ENCODE results near the gene CTDSPL.

Gene CTDSPL

DNA sequence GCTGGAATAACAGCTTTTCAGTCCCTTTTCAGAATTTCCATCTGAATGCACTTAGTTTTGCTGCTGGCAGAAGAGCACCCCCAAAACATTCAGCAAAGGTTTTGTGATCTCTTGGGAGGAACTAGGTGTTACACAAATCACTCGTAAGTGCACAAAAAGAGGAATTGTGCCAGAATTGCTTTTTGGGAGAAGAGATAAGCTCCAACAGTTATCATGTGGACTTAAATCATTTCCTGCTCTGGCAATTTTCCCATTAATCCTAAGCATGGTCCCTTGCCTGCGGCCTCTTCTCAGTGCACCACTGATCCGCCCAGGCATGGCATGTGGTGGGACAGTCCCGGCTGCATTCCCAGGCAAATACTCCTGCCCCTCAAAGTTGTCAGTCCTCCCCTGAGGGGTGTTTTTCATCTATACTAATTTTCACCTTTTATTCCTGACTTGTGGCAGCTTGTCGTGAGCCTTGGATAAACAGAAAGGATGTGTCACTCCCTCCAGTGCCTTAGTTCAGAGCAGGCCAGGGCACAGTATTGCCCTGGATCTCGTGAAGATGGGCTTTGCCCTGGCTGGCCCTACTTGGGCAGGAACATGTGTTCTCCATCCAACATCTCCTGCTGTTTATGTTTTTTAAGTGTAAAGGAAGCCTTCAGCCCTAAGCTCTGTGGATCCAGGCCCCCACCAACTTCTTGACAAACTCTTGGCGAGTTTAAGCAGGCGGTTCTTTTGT lies 84.3 kb downstream of the CTDSPL start:
- DNase-seq, result peak; percentile 97

DNA sequence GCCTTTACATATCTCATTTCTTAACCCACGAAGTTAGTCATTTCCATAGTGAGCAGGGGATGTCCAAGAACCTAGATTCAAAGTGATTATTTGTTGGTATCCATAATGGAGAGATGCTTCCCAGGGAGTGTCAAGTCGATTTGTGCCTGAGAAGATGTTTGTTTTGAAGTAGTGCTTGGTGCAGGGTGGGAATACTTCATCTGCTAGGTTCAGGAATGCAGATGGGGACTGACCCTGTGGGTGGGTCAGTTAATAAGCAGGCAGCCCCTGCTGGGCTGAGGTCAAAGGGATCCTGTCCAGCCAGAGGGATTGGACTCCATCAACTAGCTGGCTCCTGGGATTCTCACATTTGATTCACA lies 84.8 kb downstream of the CTDSPL start:
- DNase-seq, result no peak

DNA sequence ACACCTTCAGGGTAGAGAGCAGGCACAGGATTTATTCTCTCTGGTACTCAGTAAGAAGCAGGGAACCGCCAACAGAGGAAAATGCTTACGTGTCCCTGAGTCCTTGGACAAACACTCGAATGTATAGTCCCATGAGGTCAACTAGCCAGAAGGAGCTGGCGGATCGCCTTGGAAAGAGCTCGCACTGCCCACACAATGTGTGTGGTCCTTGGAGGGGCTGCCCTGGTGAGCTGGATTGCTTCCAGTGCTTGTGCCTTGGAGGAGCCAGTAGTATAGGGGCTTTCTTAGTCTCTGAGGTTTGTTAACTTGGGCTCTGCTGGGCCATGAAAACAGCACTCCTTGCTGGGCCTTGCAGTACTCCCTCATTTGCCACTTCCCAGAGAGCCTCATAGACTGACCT lies 88.2 kb downstream of the CTDSPL start:
- DNase-seq, result no peak

DNA sequence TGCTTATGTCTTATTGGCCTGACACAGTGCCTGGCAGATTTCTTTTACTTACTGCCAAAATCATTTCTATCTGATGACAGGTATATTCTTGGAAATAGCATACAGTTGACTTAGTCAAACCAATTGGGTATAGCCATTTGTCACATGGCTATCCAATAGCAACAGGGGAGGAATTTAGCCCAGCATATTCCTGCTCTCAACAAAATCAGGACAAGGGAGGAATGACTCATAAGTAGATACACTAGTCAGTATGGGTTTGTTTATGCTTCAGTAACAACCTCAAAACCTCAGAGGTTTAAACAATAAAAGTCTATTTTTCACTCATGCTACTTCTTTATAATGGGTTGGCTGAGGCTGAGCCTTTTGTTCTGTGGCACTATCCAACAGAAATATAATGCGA lies 90.9 kb downstream of the CTDSPL start:
- no peak for DNase-seq

DNA sequence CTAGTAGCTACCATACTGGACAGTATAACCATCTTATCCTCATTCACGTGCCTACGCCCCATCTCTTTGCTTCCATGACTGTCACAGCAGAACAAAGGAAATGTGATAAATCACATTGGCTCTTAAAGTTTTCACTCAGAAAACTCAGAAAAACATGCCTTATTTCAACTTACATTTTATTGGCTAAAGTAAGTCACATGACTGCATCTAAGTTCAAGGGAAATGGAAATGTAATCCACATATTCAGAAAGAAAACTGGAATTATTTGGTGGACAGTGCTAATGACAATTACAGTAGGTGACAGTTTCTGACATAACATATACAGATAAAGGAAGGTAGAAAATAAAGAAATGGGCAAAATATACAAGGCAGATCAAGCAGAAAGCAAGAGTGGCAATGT lies 91.5 kb downstream of the CTDSPL start:
- DNase-seq, result no peak

DNA sequence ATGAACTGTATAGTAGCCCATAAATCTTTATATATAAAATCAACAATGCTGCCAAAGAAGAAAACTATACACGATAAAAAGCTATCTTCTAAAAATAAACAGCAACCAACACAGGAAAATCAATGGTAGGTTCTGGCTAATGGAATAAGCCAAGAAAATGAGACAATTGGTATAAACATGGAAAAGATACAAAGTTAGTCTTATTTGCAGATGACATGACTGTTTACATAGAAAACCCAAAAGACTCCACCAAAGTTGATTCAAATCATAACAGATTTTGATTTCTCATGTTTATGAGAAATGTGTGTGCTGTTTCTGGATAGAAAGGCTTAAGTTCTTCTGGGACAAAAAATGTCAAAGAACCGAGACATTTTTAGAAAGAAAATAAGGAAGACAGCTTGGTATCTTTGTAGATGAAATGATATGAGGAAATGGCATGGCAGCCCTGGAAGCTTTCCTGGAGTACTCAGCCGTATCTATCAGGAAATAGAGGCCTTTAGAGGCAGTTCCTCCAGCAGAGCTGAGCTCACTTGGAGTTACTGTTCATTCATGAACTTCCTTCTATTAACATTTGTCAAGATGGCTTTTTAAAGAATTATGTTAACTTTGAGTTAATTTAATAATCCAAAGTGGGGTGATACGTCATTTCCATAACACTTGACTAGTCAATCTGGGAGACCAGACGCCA lies 92.2 kb downstream of the CTDSPL start:
- no peak for DNase-seq

DNA sequence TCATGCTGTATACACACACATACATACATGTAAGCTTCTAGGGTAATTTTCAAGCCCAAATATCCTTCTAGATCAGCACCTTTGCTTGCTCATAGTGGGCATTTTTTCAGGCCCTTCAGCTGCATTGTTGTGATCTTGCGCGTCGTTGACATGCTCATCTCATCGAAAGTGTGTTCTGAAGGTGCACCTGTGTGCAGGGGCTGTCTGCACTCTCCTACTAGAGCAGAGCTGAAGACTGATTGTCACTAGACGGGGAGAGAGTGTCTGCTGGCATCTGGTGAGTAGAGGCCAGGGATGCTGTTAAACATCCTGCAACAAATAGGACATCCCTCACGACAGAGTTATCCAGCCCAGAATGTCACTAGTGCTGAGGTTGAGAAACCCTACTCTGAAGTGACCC lies 93.2 kb downstream of the CTDSPL start:
- DNase-seq, result no peak

DNA sequence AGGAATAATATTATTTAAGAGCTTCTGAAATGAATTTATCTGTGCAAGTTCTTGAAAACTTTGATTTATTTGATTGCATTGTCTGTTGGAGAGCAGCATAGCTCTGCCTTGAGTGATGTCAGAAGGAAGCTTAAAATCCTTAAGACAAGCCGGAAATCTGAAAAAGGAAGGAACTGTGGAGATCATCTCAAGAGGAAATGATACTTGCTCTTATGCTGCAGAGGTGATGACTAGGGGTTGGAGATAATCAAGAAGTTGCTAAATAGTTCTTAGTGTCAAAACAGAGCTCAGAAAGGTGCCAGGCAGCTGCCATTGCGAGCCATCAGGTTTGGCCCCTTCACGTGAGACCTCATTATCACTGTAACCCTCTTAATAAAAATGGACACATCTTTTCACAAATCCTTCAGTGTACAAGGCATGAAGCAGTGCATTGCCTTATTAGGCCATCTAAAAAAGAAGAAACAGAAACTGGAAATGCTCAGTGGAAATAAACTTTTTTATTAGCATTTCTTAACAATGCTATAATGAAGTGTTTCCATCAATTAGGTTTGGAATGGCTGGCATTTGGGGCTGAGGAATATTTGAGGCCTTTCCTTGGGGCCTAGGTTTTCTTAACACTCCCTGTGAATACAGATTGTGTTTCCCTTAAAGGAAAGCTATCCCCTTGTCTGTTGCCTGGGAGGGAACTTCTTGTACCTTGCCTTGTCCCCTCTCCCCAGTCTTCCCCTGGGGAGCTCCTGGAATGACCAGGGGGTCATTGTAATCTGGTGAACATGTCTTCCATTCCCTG lies 94.4 kb downstream of the CTDSPL start:
- DNase-seq, result no peak

DNA sequence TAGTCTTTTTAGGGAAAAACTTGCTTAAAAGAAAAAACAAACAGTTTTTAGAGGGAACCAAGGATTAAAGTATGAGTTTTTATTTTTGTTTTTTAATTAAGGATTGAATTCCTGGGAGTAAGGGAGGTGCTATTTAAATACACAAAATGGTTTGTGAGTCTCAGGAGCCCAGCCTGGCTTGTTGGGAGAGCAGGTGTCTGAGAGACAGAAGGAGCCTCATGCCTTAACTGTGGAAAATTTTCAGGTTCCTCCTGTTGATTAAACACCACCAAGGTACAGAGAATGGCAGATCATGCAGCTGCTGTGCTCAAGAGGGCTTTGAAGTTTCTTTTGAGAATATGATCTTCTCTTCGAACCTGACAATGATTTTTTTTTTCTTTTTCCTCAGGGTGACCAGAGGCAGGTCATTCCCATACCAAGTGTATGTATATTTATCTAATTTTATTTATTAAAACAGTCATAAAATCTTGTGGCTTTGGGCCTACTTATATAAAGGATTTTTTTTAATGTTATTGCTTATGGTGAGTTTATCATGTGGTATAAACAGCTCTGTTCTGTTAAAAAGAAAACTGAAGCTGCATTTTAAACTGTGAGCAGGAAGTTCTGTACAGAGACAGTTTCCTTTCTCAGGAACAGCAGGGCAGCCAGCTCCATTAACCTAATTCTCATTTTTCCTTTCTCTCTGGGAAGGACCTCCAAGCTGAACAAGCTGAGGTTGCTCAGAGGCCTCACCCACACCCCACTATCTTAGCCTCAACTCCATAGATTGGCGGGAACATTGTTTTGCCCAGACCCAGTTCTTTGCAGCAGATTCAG lies 95.3 kb downstream of the CTDSPL start:
- DNase-seq, result no peak

DNA sequence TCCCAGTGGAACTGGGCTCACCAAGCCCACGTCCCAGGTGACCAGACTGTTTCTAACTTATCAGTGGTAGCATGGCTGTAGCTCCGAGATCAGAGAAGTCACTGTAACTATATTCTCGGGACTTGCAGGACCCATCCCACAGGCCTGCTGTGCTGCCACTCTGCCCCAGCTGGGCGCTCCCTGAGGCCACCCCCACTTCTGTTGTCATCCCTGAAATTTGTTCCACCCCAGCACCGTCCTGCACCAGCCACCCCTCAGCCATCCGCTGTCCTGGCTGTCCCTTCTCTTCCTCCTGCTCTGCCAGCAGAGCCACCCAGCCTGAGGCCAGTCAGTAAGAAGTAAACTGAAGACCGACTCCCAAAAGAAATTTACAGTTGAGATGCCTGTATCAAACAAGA lies 95.9 kb downstream of the CTDSPL start:
- no peak for DNase-seq

DNA sequence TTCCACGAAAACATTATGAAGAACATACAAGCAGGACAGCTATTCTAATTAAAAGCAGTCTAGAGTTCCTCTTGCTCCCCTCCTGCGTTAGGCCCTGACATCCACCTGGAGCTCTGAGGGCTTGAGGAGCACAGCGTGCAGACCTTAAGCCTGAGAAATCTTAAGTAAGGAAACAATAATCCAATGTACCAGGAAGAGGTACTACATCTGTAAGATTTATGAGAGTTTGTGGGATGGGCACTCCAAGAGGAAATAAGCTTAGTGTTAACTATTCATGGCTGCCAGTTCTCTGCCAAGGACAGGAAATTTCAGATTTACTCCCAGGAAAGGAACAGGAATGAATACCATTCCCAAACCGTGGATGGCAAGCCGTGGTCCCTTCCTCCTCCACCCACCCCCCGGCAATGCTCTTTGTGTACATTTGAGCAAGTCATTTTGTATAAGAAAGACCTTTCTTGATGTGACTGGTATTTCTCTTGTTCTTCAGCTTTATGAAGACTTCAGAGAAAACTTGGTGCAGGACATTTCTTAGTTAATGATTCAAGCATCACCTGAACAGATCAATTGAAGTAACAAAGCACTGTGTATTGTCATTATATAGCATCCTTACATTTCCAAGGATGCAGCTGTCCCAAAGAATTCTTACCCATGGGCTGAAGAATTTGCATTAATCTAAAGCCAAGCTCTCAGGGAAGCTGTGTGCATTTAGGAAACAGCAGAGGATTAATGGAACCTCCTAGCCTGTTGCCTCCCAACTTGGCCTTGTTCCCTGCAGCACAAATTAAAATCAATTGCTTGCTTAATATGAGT lies 100.1 kb downstream of the CTDSPL start:
- no peak for DNase-seq

DNA sequence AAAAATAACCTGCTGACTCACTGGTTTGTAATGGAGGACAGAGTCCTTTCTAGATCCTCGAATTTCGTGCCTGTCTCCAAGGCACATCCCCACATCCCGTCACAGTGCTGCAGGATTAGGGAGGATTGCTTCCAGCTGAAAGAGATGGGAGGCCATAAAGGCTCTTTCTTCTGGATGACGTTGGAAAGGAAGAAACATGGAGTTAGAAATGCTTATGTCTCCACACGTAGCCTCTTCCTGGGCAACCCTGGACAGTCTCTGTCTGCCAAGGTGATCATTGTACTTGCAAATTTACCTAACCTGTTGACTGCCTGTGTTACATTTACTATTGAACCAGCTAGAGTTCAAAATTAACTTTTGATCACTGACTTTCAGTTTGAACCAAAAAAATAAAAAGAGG lies 101.3 kb downstream of the CTDSPL start:
- DNase-seq, result no peak

DNA sequence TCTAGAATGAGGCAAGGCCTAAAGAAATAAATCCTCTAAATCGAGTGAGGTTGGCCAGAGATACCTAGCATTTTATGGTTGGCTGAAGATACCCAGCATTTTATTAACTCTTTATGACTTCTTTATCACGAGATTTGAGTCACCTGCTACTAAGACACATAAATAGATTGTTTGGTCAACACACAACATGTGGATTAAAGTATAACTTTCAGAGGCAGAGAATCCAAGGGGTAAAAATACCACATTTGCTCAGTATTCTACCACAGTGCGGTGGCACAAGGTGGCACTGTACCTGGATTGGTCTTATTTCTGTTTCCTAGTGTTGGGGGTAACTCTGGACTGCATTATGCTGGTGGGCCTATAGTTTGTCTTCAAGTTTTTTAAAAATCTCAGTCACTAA lies 102.0 kb downstream of the CTDSPL start:
- DNase-seq, result no peak

DNA sequence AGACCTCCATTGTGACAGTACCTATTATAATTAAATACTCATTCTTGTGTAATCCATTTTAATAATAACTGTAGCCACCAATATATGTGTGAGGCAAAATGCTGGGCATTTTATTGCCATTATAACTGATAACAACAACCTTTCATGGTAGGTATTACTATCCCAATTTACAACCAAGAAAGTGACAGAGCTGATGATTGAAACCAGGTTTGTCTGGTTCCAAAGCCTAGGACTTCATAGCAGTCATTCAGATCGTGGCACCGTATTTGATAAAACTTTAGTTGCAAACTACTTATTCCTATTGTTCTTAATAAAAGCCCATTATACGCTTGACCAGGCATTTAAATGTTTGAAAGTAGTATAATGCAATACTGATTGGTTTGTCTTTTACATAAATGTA lies 102.5 kb downstream of the CTDSPL start:
- DNase-seq, result no peak

DNA sequence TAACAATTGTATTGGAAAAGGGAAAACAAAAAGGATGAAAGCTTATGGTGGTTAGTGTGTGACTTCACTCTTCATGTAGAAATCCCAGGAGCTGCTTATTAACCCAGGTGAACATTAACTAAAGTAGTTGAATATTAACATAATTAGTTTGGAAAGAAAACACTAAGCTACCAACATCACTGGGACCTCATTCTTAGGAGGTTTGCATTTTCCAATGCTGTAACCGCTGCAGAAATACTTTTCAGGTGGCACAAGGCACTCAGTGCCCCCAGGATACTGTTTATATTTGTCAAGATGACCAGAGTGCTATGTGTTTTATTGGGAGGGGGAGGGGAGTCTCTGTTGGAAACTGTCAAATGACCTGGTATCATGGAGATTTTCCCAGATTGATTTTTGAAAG lies 103.0 kb downstream of the CTDSPL start:
- no peak for DNase-seq

DNA sequence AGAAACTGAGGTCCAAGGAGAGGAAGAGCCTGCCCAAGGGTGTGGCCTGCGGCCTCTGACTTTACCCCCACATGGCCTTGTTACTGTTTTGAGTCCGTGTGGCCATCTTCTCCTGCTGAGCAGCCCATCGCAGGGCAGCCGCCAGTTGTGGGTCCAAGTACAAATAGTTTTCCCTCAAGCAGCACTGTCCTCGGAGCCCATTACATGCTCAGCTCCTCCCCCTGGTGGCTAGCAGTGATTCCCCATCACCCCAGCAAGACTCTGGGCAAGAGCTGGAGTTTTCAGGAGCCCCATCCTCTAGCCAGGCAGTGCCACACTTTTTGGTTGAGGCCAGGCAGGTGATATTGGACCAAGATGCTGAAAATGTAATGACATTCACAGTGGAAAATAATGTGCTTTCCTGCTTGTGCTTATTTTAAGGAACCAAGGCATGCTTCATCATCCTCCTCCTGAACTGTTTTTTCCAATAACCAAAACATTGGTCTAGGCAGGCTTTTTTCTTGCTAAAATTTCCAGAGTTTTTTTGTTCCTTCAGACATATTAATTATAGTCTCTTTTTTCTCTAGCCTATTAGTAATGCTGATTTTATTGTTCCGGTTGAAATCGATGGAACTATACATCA lies 105.7 kb downstream of the CTDSPL start:
- peak; percentile 85 for DNase-seq

DNA sequence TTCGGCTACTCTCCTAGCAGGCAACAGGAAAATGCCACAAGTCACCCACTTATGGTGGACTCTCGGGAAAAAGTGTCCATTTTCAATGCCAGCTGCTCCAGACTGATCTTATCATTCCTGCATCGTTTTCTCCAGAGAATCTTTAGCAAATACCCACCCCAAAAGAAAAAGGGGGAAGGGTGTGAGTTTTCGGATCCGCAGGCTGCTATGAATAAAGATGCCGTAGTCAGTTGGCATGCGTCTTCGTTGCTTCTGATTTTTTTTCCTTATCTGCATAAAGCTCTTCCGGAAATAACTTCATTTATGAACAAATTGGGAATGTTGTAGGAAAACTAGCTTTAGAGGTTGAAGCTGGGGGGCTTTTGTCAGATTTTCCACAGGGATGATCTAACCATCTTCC lies 106.5 kb downstream of the CTDSPL start:
- DNase-seq, result no peak

DNA sequence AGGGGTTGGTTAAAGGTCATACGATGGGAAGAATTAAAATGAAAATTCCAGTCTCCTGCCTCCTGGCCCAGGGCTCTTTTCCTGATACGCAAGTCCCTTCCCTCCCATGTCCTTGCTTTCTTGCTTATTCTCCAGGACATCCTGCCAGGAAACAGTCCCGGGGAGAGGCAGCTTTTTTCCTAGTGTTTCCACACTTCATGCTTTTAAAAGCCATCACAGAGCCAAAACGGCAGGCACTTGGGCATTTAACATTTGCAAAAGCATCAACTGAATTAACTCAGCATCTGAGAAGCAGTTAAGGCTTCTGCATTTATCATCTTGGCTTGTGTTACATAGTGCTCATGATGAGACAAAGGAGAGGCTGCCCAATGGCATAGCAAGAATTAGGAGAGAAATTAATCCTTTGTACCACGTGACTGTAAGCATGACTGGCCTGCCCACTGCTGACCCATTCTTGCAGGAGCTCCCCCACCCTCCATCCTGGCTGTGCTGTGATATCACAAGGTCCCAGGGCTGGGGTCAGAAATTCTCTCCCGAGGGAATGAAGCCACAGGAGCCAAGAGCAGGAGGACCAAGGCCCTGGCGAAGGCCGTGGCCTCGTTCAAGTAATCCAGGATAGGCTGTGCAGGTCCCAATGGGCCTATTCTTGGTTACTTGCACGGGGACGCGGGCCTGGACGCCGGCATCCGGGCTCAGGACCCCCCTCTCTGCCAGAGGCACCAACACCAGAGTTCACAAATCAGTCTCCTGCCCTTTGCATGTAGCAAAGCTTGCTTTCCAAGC lies 107.3 kb downstream of the CTDSPL start:
- DNase-seq, result no peak

DNA sequence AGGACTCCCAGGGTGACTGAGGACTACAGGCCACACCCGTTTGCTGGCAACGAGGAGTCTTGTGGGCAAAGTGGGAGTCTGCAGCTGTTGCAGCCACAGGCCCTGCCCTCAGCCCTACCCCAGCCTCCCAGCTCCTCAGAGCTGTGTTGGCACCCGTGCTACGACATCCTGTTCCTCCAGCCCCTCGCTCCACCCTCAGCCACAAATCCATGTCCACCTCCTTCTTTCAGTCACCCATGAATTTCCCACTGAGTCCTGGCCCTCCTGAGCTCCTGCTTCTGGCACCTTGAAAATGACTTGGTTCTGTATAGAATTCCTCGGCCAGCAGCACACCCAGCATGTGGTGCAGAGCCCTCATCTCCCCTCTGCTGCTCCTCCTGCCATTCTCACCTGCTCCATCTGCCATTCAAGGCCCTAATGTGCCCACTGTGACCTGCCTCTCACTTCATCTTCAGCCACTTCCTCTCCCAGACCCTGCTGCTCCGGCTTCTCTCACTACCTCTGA lies 108.0 kb downstream of the CTDSPL start:
- DNase-seq, result no peak

DNA sequence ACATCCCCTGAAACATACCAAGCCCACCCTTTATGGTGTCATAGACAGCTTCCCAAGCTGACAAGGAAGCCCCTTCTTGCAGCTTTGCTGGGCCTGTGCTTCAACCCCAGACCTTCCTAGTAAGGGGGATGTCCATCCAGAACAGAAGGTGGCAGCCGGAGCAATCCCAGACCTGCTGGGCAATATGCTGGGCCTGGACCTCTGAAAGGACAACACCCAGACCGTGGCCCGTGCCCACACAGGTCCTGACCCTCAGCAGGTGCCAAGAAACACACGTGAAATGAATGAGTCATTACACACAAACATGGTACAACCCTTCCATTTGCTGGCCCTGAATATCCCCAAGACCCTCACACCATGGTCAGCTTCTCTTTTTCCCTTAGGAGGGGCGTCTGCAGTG lies 109.1 kb downstream of the CTDSPL start:
- peak; percentile 34 for DNase-seq

DNA sequence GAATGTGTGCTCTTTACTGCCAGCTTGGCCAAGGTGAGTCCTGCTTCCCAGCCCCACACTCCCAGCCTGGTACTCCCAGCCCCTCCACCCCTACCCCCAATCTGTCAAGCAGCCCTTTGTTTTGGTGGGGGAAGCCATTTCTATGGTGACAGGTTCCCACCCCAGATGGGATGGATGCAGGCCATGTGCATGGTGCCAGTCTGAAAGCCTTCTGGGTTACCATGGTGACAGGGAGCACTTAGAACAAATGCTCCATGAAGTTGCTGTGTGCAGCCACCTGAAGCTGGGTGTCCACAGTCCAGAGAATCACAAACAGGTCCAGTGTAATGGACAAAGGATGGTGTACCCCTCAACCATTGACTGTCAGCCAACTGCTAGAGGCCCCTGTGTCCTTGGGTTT lies 109.8 kb downstream of the CTDSPL start:
- peak; percentile 37 for DNase-seq
